Esophagus mucosa (tissue), 1 donor: ENCODE results near the gene NEU2. TPM values are rescaled to one million over a fixed set of nuclear protein-coding genes. Genes with fewer than 3 reads are reported as not detected.
A peak's percentile ranks its signal among the peaks of the same experiment; 100 is the strongest.
"Not testable (repeated sequence)": the region's sequence is repeated elsewhere in the genome, so short reads cannot be mapped to it uniquely, and the experiment has no call there.

Source experiments
- ATAC-seq: fragments of 200-7000 bp; cut with Tn5 transposase; one replicate; pipeline ENCODE4 v1.9.1; 2020
- total RNA-seq: library from RNA; stranded (reverse); gene quantifications from one replicate; pipeline ENCODE4 v1.2.4, GENCODE V29; 2023
- donor health status: DM: yes; HTN: yes; CAD: no.

Gene NEU2
- total RNA-seq, 1 donor from 2014 or later, result not detected

DNA sequence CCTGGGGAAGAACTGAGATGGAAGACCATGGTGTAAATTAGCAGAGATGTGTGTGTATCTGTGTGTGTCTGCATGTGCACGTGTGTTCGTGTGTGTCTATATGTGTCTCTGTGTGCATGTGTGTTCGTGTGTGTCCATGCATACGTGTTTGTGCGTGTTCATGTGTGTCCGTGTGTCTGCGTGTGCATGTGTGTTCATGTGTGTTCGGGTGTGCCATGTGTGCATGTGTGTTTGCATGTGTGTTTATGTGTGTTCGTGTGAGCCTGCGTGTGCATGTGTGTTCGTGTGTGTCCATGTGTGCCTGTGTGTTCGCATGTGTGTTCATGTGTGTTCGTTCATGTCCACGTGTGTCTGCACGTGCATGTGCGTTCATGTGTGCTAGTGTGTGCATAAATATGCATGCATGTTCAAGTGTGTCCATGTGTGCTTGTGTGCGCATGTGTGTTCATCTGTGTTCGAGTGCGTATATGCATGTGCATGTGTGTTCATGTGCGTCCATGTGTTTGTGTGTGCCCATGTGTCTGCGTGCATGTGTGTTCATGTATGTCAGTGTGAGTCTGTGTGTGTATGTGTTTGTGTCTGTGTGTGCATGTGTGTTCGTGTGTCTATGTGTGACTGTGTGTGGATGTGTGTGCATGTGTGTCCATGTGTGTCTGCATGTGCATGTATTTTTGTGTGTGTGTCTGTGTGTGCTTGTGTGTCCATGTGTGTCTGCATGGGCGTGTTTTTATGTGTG is 3.1 kb downstream of the NEU2 start:
- no peak for ATAC-seq

DNA sequence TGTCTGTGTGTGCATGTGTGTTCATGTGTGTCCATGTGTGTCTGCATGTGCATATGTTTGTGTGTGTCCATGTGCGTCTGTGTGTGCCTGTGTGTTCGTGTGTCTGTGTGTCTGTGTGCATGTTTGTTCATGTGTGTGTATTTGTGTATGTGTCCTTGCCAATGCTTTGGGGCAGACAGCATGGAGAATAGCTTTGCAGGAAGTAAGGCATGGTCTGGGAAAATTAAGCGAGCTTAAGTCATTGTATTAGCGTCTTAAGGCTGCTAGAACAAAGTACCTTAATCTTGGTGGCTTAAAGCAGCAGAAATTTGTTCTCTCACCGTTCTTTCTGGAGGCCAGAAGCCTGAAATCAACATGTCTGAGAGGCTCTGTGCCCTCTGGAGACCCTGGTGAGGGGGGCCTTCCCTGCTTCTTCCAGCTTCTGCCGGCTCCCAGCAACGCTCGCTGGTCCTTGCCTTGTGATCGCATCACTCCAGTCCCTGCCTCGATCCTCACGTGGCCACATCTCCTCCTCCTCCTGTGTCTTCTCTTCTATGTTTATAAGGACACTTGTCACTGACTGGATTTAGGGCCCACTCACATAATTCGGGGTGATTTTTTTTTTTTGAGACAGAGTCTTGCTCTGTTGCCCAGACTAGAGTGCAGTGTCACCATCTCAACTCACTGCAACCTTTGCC is 3.8 kb downstream of the NEU2 start:
- ATAC-seq, result no peak

- no peak for ATAC-seq
Measured at GRCh38 chr2:233037078-233037477, 4.6 kb downstream of the NEU2 start.

DNA sequence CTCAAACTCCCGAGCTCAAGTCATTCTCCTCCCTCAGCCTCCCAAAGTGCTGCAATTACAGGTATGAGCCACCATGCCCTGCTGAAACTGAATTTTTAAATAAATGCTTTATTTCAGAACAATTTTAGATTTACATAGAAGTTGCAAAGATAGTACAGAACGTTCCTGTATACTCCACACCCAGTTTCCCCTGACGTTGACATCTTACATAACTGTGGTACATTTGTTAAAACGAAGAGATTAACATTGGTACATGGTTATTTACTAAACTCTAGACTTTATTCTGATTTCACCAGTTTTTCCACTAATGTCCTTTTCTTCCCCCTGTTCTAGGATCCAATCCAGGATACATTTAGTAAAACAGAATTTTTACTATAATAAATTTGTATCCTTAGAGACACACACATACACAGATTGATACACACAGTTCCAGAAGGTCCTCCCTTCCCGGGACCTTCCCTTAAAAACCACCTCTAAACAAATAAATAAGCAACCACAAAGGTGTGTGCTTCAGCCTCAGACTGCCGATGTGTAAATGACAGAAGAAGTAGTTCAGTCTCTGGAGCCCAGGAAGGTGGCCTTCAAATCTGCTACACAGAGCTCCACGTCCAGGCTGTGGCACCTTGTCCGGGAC is 6.9 kb downstream of the NEU2 start:
- ATAC-seq, result no peak

GRCh38 chr2:233039846-233040530 is 7.5 kb downstream of the NEU2 start:
- peak; percentile 31 for ATAC-seq

DNA sequence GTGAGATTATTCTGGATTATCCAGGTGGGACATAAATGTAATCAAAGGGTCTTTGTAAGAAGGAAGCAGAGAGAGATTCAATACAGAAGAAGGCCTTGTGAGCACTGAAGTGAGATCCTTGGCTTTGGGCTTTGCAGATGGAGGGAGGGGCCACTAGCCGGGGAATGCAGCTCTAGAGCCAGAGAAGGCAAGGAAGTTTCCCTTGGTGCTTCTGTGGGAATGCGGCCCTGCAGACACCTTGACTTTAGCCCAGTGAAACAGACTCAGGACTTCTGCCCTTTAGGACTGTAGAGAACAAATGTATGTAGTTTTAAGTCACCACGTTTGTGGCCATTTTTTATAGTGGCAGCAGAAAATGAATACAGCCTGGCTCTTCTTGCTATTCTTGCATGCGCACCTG is 8.1 kb downstream of the NEU2 start:
- ATAC-seq, result no peak

GRCh38 chr2:233041722-233042323 is 9.4 kb downstream of the NEU2 start:
- ATAC-seq, result no peak

DNA sequence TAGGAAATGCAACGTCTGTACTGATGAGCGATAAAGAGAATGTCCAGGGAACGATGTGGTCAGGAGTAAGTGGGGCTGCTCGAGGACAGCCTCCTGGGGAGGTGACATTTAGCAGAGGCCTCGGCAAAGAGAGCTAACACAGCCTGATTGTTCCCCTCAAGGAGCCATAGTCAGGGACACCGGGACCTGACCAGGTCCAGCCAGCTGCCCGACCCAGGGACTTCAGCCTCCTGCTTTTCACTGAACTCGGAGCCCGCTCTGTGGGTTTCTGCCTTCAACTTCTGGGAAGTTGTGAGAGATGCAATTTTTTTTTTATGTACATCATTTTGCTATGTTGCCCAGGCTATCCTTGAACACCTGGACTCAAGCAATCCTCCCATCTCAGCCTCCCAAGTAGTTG is 10.1 kb downstream of the NEU2 start:
- ATAC-seq, result no peak

GRCh38 chr2:233044974-233045605 is 12.6 kb downstream of the NEU2 start:
- ATAC-seq, result no peak

- no peak for ATAC-seq
Measured at GRCh38 chr2:233047206-233047605, 14.7 kb downstream of the NEU2 start.

GRCh38 chr2:233047667-233048066 is 15.2 kb downstream of the NEU2 start:
- no peak for ATAC-seq

DNA sequence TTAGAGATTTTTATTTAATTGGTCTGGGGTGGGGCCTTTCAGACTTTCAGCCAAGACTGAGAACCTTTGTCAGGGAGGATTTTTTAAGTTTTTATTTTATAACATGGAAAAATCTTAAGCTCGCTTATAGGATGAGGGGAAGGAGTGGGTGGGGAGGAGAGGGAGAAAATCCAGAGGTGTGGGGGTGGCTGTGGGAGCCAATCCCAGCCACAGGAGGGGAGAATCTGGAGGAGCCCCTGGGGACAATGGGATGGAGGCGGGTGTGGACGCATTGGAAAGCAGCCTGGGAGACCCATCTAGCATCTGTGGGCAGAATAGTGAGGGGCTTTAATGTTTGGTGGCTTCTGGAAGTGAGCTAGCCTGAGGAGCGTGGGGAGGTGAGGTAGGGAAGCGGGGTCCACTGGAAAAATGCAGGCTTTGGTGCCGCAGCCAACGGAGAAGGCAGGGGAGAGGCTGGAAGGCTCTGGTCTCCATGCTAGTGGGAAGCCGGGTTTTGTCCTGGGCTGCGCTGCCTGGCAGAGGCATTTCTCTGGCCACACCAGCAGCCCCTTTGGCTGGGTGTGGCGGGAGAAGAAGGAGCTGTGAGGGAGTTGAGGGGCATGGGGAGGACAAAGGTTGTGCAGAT is 16.2 kb downstream of the NEU2 start:
- no peak for ATAC-seq

- ATAC-seq, result peak; percentile 69
Measured at GRCh38 chr2:233049194-233049761, 16.8 kb downstream of the NEU2 start.

DNA sequence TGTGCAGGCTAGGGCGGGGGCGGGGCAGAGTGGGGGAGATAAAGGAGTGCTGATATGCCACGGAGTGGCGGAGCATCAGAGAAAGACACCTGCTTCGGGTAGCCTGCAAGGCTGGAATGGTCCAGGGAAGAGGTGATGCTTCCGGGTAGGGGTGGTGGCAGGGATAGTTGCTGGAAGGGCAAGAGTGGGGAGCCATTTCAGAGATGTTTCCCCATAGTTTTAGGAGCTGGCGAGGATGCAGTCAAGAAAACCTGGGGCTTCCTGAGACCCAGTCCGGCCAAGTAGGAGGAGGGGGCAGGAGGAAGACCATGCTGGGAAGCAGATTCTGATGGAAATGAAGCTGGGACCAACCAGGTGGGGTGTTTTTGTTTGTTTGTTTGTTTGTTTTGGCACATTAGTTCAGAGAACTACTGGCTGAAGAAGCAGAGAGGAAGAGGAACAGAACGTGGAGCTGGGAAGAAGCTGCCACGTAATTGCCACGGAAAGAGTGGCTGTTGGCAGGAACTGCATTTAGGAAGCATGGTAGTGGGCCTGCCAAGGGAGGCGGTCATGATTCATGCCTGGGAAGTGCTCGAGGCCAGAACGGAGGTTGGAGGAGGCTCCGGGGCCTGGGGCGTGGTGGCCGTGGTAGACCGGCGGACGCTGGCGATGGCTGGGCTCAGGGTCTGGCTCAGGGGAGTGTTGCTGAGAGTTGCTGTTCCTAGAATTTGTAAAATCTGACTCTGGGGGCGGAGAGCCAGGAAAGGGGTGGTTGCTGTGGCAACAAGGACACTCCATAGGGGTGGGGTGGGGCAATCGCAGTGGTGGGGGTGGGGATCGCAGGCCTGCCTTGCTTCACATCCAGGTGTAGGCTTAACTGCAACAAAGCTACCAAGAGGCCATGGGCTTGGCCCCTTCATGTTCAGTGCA is 19.0 kb downstream of the NEU2 start:
- peak; percentile 84 for ATAC-seq

GRCh38 chr2:233052517-233052916 is 20.0 kb downstream of the NEU2 start:
- ATAC-seq, result not testable (repeated sequence)

GRCh38 chr2:233053928-233054784 is 21.7 kb downstream of the NEU2 start:
- no peak for ATAC-seq

DNA sequence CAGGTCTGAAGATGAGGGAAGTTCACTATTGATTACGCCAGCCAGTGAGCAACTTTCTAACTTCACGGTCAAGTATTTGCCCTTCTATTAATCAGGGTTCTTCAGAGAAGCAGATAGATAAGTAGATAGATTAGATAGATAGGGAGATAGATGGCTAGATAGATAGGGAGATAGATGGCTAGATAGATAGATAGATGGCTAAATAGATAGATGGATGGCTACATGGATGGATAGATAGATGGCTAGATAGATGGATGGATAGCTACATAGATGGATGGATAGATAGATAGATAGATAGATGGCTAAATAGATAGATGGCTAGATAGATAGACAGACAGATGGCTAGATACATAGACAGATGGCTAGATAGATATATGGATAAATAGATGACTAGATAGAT is 22.9 kb downstream of the NEU2 start:
- no peak for ATAC-seq

GRCh38 chr2:233056961-233057605 is 24.6 kb downstream of the NEU2 start:
- ATAC-seq, result no peak
